G401.6 (cell line): ENCODE data around the gene TFAP2E.

Experiments used
- FAIRE-seq: peaks from 2 replicates; lab custom pipeline; 2012; peaks lifted over from hg19 to GRCh38; lab: Jason Lieb, UNC

The TFAP2E gene

DNA sequence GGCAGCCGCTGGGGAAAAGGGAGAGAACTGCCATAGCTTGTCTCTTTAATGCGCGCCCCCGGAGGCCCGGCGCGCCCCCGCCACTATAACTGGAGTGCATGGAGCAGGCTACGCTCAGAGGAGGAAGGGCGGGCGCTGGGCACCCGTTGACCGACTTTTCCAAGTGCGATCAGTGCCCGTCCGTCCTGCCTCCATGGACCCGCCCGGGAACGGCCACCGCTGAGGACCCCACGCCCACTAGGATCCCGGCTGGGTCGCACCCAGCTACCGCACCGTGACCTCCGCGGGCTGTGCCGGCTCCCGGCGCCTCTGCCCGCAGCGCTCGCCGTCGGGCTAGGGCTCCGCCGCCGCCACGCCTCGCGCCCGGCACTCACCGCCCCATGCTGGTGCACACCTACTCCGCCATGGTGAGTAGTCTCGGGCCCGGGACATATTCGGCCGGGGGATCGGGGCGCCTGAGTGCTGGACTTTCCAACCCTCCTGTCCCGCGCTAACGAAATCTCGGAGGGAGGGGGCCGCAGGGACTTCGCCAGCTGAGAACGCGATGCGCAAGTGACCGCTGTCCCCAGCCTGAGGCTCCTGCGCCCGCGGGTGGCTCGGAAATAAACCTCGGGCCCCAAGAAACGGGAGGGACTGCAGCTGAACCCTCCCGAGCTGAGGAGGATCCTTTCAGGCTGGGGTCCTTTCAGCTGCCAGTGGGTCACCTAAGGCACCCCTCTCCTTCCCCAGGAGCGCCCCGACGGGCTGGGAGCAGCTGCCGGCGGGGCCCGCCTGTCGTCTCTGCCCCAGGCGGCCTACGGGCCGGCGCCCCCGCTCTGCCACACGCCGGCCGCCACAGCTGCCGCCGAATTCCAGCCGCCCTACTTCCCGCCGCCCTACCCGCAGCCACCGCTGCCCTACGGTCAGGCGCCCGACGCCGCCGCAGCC lies at the start of gene TFAP2E:
TSS of gene TFAP2E (plus strand) at position 117 of the 927 bp plus-strand sequence. CDS start at position 381, 264 bp downstream.
- no peak for FAIRE-seq

DNA sequence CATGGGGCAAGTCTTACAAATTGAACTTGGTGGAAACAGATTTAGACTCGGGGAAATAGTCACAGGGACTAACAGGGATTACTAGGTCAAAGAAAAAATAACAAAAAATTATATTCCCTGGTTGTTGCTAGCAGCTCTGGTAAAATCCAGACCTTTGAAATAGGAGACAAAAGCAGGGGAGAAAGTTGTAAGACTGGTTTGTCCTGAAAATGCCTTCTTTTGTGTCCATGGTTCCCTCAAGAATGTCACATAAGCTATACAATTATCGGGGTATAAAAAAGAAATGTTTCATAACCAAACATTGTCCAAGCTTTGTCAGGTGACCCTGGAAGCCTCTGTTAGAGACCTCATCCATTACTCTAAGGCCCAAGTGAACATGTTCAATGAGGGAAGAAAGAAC lies 49.0 kb upstream of the TFAP2E start:
- FAIRE-seq = no peak

DNA sequence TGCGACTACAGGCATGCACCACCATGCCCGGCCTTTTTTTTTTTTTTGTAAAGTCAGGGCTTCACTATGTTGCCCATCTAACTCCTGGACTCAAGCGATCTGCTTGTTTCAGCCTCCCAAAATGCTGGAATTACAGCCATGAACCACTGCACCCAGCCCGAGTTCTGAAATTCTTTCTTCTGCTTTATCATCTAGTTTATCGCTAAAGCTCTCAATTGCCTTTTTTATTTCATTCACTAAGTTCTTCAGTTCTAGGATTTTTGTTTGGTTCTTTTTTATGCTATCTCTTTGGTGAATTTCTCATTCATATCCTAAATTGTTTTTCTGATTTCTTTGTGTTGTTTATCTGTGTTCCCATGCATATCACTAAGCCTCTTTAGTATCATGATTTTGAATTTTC lies 42.9 kb upstream of the TFAP2E start:
- no peak for FAIRE-seq

DNA sequence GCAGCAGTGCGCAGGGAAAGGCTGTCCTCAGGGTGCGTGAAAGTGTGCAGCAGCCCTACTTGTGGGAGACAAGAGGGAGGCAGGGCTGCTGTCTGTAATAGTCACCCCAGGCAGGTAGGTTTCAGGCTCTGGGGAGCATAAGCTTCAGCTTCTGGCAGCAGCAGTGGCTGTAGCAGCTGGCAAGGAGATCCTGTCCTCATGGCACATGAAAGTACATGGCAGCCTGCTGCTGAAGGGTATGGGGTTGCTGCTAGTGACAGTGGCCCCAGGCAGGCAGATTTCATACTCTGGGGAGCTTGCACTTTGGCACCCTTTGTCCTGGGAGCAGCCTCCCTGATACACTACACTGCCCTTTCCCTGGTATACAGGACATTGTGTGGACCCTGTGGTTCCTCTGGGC lies 42.2 kb upstream of the TFAP2E start:
- FAIRE-seq = no peak

DNA sequence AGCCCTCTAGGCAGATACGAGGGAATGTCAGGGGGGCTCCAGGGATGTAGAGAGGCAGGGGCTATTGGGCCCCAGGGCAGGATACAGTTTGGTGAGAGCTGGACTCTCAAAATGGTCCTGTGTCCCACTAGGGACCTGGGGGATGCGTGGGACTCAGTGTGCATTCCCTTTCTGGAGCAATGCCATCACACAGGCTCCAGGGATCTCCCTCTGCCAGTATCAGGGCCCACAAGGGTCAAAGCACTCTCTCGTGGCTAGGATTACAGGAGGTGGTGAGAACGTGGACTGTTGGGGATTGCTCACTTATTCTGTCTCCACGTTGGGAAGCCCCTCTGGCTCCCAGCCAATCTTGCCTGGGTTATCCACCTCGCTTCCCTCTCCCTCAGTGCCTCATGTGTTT lies 41.7 kb upstream of the TFAP2E start:
- no peak for FAIRE-seq

DNA sequence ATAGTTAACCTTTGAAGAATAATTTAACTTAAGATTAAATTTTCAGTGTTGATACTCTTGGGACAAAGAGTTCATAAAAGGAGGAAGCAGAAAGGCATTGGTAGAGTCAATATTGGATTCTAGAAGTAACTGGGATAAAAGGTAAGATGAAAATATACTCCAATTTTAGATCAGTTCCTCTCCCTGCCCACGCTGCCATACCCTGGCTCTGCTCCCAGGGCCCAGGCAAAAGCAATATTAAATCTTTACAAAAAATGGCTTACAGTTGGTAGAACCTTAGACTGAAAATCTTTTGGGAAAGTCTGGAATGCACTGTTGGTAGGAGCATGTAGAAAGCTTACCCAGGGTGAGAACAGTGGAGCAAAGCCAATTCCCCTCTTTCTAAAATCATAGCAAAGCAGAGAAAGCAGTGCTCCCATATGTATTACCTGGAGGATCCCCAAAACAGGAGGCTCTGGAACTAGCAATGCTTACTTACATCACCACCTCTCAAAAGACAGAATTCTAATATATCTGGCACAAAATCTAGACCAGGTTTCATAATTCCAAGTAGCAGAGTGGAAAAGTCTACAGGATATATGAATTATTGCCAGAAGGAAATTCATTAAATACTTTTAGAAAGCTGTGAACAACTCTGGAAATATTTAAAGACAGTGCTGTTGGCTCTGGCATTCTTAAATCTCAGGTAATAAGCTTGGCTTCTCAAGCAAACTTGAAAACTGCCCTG lies 40.5 kb upstream of the TFAP2E start:
- FAIRE-seq = no peak

DNA sequence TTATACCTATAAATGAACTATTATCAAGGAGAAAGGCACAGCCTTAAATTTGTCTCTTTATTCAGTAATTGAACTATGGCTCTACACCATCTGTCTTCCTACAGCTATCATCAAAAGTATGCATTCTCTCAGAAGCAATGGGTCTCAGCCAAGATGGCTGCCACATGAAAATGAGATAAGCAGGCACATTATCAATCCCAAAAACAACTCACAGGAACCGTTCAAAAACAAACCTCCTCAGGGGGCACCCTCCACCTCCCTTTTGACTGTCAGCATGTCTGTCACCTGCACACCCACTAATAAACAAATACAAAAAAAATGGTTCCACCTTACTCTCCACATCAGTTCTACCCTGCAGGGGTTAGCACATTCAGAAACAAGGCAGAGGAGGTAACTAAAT lies 39.5 kb upstream of the TFAP2E start:
- no peak for FAIRE-seq

DNA sequence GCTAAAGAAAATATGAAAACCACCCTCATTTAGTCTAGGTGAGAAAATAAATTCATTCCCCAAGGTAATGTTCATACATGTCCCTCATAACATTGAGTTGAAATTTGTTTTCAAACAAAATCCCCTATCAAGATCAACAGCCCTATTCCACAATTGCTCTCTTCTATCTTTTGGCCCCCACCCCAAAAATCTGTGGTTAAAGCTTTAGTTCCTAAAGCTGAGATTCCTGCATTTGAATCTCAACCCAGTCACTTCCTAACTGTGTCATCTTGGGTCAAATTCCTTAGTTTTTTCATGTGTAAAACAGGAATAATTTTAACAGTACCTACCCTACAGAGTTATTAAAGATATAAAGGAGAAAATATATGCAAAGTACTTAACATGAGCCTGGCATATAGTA lies 37.9 kb upstream of the TFAP2E start:
- FAIRE-seq = no peak

DNA sequence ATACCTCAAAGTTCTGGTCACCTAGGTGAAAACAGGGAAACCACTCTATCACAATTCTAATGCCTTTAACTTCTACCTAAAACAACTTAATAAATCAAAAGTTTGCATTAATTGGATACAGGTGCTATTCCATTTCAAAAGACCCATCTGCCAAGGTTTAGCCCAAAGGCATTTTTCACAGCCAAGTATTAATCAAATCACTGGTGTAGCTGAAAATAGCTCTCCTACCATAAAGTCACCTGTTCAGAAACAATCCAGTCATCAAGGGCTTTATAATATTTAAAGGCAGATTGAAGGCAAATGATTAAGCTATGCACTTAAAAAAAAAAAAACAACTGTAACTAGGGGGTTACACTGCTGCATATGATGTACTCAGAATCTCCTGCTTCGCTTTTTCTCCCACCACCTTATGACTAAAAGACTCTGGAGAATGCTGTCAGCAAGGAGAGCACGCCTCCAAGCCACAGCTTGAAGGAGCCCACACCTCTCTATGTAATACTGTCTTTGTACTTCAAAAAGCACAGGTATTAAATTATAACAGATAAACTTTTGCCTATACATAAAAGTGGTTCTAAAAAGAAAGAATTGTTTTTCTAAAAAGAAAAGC lies 36.5 kb upstream of the TFAP2E start:
- FAIRE-seq = no peak

DNA sequence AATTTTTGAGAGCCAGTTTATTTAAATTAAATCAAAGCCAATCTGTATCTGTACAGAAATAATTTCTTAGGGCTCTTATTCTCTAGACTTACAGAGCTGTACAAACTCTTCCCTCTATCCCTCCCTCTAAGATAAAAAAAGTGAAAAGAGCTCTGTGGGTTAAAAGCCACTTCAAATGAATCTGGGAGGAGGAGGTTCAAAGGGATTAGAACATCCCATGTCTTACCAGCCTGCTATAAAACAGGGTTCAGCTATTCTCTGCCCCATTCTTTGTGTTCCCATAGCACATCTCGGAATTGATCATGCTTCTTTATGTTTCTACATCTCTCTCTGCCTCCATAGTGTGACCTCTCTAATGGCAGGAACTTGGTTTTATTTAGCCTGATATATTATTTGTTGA lies 35.3 kb upstream of the TFAP2E start:
- FAIRE-seq = no peak

DNA sequence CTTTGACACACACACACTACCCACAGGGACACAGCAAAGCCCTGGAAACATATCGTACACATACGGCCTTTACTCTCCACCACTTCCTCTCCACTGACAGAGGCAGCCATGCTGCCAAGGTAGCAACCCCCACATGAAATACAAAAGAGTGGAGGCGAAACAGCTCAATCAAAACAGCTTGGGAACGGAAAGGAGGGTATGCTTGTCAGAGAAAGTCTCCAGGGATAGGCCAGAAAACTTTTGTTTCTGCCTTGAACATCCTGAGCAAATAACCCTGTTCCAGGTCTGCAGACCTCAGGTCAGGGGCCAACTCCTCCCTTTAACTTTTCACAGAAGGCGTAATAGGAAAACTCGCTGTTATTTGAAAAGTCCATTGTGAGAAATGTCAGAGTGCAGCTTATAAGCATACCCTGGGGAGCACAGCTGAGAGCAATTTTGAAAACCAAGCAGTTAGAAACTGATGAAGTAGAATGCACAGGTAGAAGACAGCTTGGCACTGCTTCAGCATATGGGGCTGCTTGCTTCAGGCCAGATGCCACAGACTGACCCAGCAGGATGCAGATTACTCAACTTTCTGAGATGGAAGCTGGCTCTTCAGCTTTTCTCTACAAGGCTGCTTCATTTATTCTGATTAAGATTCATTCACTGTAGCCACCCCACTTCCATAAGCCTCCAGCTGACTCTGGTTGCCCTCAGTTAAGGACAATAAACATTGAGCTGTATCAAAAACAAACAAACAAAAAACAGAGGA lies 33.9 kb upstream of the TFAP2E start:
- no peak for FAIRE-seq

DNA sequence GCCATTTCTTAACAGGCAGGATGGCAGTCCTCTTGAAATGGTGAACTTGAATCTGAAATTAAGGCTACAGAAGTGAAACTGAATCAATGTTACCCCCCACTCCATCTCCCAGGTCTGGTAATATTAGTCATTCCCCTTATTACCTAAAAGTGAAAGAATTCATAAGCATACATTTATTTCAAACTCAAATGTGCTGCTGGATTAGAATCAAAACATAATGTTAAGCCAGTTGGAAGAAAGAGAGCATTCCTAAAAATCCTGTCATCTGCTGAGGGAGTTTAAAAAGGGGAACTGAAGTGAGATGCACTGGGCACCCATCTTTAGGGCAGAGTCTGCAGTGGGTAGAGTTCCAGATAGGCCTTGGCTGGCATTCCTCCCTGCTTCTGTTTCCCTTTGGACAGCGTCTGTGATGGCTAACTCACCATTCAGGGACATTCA lies 33.3 kb upstream of the TFAP2E start:
- FAIRE-seq = no peak

DNA sequence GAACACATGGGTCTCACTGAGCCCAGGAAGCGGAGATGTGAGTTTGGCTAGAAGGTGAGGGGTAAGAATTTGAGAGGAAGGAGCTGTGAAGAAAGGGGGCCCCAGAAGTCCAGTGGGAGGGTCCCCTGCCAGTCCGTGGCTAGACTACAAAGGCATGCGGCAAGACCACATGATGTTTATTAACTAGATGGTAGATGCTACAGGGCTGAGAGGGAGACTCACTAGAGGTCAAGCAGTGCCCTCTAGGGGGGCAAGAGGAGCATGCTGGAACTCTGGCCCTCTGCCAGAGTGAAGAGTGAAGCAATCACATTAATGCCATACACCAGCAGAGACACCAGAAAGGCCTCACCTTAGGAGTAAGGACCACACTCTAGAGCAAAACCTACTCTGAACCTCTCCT lies 28.1 kb upstream of the TFAP2E start:
- no peak for FAIRE-seq

DNA sequence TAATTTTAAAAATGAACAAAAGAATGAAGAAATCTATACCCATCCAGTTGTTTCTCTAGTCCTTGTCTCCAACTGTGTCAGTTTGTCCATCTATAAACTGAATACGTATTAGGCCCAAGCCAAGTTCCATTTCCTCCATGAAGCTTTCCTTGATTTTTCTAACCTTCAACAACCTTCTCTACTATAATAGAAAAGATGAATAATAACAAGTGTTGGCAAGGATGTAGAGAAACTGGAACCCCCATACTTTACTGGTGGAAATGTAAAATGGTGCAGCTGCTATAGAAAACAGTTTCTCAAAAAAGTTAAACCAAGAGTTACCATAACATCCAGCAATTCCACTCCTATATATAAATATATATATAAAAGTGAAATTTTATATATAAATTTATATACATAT lies 26.5 kb upstream of the TFAP2E start:
- no peak for FAIRE-seq

DNA sequence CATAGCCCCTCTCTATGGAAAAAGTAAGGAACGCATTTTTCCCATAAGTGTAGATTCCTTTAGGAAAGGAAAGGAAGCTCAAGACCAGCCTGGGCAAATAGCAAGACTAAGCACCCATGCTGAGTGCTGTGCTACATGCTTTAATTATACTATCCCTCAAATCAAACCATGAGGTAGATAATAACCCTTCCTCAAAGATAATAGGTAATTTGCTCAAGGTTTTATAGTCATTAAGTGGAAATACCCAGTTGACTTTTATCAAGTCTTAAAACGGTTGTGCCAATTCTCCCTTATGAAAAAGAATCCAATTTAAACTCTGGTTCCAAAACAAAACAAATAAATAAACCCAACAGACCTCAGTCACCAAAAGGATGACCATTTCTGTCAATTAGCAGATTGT lies 19.3 kb upstream of the TFAP2E start:
- FAIRE-seq = no peak

DNA sequence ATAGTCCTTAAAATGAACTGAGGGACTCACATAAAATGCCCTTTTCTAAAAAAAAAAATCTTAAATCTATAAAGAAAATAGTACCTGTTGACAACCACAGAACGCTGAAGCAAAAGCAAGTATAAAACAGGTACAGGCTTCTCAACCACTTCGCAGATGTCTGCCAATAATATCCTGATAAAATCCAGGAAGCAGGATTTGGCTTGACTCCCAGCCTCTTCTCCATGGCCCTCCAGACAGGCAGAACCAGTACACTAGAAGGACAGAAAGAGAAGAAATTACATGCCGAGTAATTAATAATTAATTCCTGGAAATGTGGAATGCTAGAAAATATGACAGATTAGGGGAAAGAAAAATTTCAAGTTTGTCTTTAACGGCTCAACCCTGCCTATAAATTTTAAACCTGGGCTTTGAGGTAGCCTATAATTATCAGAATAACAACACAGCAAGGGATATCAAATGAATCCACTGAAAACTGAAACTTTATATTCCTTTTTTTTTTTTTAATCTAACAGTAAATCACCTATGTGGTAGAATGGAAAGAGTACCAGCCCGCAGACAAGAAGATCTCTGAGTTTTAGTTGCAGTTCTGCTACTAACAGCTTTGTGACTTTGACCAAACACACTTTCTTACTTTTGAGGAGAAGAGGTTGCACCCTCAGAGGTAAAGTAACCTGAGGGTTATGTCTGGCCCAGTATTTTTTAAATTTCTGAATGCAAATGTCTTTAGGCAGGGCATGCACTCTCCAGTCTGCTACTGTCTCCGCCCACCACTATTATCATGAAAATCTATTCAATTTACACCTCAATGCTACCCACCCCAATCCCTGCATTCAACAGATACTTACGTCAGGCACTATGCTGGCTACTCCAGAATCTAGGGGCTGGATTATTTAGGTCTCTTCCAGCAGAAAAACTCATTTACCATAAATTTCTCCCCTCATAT lies 18.6 kb upstream of the TFAP2E start:
- no peak for FAIRE-seq

DNA sequence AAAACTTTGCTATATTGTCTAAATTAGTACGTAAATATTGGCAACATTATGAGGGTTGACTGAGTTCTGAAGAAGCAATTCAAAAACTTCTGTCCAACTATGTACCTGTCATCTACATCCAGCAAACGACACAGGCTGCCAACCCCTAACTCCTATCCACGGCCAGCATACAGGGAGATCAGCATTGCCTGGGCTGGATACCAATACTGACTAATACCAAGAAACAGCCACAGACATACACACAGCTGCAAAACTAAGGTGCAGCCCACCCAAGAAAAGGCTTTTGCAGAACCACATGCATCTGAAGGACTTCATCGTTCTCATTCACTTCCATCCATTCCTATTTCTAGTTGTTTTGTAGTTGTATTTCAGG lies 17.9 kb upstream of the TFAP2E start:
- no peak for FAIRE-seq

DNA sequence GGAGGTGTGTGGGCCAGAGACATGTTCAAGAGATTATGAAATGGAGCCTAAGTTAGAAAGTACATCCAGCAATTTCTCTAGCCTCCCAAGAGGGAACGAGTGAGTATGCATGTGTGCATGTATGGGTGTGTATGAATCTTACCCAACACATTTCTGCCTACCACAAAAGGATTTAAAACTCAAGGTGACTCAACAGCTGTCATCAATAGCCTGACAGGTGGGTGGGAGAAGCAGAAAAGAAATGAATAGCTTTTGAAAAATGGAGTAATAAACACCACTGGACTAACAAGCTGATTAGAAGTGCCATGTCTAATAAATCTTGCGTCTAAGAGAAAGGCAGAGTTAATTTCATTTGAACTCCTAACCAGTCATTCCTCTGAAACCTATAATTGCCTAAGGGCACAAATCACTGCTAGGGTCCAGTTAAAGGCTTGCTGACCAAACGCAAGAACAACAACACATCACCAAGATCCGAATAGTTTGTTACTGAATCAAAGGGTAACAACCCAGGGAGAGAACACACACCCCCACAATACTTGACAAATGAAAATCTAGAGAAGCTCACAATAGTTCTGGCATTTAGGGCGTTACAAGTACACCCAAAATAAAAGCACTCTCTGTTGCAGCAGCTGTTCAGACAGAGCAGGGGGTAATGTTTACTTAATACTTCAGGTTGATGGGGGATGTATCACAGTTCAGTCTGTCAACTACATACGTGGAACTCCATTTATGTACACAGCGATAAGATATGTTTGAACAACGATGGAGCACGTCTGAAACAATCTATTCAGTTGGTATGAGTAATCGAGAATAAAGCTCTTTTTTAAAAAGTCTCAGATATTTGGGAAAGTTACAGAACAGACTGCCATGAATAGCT lies 17.3 kb upstream of the TFAP2E start:
- no peak for FAIRE-seq

DNA sequence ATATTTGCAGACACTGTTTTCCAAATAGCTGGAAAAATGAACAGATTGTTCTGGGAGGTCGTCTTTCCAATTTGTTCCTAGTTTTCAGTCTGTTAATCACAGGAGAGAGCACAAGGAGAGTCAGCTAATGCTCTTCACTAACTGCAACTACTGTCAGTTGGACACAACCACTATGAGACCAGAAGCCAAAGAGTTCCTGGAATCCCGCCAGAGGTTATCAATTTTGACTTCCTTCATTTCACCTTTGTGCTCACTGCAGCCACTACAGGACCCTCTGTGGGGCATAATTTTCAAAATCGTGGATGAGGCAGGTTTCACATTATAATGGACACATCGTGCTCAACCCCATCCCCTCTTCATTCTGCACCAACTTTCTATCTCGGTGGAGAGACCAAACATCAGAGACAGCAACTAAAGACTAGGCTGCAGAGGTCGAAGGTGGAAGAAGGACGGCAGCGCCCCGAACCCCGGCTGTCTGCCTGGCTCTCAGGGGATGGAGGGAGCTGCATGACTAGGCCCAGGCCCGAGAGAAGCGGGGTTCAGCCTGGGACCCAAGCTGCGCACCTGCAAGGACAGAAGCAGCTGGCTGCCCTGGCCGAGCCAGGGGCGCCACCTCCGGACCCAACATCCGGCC lies 16.5 kb upstream of the TFAP2E start:
- no peak for FAIRE-seq

DNA sequence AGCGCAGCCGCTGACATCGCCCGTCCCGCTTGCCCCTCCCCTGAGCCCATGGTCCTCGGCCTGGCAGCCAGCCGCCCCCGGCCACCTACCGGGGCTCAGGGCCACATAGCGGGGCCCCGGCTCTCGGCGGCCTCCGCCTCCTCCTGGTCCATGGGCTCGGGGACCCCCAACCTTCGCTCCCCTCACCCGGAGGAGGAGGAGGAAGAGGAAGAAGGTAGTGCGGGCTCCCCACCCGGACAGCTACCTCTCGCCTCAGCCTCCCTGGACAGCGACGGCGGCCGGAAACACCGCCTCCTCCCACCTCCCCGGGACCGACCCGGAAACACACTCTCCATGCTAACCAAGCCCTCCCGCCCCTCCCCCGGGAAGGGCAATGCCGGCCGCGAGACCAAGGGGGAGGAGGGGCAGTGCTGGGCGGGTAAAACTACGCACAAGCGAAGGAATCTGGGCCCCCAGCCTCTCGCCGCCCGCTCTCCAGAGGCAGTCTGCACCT lies 15.9 kb upstream of the TFAP2E start, which contains the start of gene KIAA0319L:
TSS of gene KIAA0319L (minus strand) at position 286 of the 493 bp plus-strand sequence. CDS start 2,912 bp downstream, outside the sequence.
- no peak for FAIRE-seq
